HL-60/S4 (cell line): ENCODE measurements around the gene UNC5C.

Source experiments
- in situ Hi-C: fragments of 300-500 bp; cut with MboI; formaldehyde crosslinking; loops from 2 replicates; pipeline ENCODE4 v1.14.3; 2022; ENCODE audit warnings: low sequenced_read_pairs

UNC5C gene

GRCh38 chr4:95232358-95233156 lies 316.2 kb downstream of the UNC5C start:
- in situ Hi-C loops = no loop called here

DNA sequence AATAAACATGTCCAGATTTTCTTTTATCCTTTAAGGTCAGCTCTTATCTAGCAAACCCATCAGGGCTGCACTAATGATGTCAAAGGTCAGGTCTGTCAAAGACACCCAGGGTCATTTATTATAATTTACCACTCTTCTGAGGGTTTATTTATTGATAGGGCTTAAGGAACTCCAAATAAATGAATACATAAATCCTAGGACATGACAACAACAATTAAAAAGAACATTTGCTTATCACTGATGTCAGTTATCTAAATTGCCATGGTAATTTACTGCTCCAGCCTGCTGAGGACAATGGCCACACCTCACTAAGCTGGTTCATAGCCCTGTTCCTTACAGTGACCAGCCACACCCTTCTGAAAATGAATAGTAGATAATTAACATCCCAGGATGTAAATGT lies 317.1 kb downstream of the UNC5C start:
- in situ Hi-C loops = no loop called here

DNA sequence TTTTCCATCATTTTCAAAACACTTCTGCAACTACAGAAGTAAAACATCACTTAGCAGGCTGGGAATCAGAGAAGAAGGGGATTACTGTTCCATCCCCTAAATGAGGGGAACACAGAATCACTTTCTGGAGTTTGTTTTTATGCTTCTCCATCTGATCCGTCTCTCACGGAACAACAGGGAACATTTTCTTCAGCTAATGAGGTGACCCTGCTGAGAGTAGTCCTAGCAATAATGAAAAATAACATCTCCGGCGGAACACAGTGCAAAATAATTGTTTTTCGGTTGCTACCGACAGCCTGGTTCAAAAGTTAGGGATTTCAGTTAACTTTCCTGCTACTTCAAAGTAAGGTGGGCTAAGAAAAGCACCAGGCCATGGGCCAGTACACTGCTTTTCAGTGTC lies 322.9 kb downstream of the UNC5C start:
- in situ Hi-C loops = no loop called here

- in situ Hi-C loops = no loop called here
Observed at GRCh38 chr4:95224402-95224801, 324.4 kb downstream of the UNC5C start.

- in situ Hi-C loops = no loop called here
Observed at GRCh38 chr4:95220205-95221175, 328.3 kb downstream of the UNC5C start.

GRCh38 chr4:95219109-95219508 lies 329.7 kb downstream of the UNC5C start:
- in situ Hi-C loops = no loop called here

DNA sequence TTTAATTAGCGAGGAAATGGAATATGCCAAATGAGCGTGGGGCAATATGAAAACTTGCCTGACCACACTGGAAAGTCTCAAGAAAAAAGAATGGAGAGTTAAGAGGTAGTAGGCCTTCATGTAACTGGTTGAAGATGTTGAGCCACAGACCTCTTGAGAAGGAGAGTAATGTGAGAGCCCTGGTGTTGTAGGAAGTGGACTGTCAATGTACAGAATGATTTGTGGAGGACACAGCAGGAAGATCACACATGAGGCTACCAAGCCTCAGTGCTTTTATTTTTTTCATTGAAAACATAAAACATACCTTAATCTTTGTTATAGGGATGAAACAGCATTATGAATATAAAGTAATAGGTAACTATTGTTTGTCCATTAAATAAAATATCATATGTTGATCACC lies 331.6 kb downstream of the UNC5C start:
- in situ Hi-C loops = no loop called here

DNA sequence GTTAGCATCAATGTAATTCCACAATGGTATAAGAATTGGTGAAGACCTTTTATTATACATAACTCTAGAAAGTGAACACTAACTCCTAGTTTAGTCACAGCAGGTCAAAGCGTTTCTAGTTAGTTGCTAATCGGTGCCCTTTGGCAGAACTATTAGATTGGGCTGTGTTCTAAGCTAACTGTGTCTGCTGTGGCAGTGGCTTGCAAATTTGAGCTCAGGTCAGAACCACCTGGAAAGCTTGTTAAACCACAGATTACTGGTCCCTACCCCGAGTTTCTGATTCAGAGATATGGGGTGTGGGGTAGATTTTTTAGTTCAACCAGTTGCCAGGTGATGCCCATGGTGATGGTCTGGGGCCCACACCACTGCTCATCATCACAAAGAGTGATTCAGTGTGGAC lies 332.1 kb downstream of the UNC5C start:
- in situ Hi-C loops = no loop called here

GRCh38 chr4:95215991-95216605 lies 332.7 kb downstream of the UNC5C start:
- in situ Hi-C loops = no loop called here

DNA sequence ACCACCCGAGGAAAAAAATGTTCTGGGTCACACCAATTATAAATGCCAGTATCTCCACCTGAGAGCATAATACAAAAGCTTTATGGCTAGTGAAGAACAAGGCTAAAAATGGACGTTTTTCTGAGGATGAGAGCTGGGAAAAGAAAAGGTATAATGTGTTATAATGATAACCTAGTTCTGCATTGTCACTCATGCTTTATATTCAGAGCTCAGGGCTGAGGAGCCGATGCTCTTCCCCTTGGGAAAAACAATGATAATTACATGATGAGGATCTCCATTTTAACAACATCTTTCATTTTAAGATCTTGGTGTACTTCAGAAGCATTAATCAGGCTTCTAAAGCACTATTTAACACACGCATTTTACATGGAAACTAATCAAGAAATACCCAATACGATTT lies 333.7 kb downstream of the UNC5C start:
- in situ Hi-C loops = no loop called here

DNA sequence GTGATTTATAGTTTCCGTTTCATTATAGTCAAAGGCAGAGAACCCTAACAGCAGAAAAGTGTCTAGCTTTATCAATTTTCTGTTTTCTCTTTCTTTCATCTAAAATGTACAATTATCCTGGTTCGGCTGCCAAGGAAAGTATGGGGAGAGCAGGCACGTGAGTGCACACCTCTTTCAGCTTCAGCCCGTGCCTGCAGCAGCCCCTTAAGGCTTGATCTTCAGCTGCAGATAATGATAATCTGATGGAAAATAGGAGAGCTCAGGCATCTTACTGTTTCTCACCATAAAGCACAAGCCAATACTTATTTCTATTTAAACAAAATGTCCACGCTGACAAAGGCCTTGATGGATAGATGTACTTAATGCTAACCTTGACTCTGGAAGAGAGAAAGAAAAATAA lies 334.4 kb downstream of the UNC5C start:
- in situ Hi-C loops = no loop called here

GRCh38 chr4:95213366-95213765 lies 335.4 kb downstream of the UNC5C start:
- in situ Hi-C loops = no loop called here

- in situ Hi-C loops = no loop called here
Observed at GRCh38 chr4:95212692-95213091, 336.1 kb downstream of the UNC5C start.

DNA sequence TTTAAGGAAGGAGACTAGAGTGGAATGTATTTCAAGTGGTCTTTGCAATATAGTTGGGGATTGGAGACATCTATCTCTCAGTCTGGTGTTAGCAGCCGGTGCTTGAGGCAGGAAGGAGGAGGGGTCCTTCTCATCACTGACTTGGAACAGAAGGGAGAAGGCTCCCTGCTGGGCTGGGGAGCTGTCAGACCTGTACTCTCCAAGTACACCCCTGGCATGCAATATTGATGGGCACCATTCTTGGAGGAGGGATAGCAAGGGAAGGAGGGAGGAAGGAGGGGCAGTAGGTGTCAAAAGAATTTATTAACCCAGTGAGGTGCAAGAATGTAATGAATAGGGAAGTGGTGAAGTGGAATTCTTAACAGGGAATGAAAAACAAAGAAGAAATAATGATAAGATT lies 338.8 kb downstream of the UNC5C start:
- in situ Hi-C loops = no loop called here

GRCh38 chr4:95204873-95205272 lies 343.9 kb downstream of the UNC5C start:
- in situ Hi-C loops = no loop called here

DNA sequence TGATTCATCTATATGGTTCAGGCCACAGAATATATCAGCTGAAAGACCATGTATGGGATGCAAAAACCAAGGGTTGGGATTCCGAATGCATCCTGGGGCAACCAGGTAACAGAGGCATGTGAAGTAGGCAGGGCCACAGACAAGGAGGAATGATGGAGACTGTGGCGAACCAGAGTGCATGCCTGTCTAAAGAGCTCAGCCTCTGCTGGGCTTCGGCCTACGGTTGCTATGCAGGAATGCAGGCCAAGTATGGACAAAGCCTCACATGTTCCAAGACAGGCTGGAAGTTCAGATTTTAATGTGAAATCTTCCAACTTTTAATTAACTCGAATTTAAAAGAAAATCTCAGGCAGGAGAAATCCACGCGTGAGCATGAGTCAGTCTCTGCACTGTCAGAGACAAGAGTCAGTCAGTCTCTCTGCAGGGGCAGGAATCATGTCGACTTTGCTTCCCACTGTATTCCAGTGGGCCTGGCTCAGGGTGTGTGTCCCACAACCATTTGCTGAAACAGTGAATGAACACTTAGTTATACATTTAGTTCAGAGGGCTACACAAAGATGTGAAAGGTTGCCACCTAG lies 344.4 kb downstream of the UNC5C start:
- in situ Hi-C loops = no loop called here

DNA sequence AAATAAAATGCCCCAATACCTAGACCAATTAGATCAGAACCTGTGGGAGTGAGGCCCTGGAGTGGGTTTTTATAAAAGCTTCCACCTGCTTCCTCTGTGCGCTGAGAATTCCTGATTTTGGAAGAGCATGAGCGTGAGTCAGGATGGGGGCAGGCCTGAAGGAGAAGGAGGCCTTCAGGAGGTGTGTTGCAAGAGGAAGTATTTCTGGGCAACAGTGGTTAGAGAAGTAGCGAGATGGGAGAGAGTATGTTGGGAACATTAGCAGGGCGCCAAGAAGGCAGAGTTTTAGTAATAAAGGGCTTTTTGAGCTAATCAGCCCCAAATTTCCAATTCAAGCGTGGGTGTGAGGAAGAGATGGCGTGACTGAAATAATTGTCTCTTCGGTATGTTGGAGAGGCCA lies 349.8 kb downstream of the UNC5C start:
- in situ Hi-C loops = no loop called here

DNA sequence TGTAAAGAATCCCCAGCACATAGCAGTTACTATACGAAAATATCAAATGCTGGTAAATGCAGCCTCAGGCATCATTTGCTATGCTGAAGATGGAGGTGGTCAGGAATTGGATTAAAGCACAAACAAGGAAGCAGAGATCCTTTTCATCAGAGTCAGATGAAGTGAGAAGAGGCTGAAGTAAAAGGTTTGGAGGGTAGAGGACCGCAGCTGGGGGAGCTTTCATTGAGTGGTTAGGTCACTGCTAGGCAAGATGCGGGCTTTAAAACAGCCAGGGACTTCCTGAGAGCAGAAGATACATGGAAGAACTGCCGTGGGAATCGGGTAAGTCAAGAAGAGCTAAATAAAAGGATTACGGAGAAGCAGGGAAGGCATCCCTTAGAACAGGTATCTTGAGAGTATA lies 351.4 kb downstream of the UNC5C start:
- in situ Hi-C loops = no loop called here

- in situ Hi-C loops = no loop called here
Observed at GRCh38 chr4:95193391-95194224, 355.2 kb downstream of the UNC5C start.

- in situ Hi-C loops = no loop called here
Observed at GRCh38 chr4:95191537-95191936, 357.2 kb downstream of the UNC5C start.
